Measurements from ENCODE around the gene RETREG2. TPM values are rescaled to one million over a fixed set of nuclear protein-coding genes. Genes with fewer than 3 reads are reported as not detected.

RETREG2 gene
- total and polyA plus RNA-seq, 2 of the 8 experiments (the other 6 are each of a cell fraction or from before 2014, with no cell fraction given) = 51.3 to 67.4 TPM

DNA sequence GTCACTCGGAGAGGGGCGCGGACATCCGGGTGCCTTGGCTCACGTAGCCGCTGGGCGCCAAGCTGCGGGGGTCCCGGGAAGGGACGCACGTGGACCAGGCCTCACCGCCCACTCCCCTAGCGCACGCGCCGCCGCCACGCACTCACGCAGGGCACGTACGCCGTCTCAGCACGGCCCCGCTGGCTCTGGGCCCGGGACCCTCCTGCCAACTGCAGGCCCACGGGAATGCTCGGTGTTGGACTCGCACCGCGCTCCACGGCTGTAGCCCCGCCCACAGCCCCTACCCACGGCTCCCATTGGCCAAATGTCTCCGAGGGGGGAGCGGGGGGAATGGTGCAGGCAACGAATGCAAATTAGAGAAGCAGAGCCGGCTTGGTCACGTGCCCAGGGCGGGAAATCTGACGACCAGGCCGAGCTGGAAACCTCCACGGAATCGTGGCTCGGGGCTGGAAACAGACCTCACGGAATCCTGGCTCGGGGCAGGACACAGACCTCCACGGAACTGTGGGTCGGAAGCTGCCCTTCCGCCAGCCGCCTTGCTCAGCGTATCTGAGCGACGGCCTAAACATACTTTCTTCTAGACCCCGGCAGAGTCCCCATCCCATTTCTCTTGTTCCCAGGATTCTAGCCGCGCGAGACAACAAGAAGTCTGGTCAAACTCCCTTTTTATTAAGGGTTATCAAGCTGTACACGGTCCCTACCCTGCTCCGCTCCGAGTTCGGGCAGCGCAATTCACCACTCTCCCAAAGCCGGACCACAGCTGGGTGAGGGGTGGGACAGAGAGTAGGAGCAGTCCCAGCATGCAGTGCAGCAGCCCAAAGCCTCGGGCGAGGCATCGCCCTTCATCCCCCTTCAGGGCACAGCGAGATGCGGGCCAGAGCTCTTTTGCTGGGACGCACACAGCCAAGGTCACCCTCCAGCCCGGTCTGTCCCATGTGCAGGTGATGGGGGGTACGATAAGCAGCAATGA lies 40.9 kb downstream of the RETREG2 start, which contains the start of gene ABCB6:
Gene ABCB6, minus strand, starts transcription at position 227 of the 970 bp plus-strand sequence. CDS start 285 bp downstream, outside the sequence.
- Histone ChIP-seq H3K23ac (ENCODE audit: insufficient read length) (no peak within 1 kb of the TSS), H3K4me2 (ENCODE audit: insufficient read depth in 1 of 2, low read depth in 2 of 2, low read length in 2 of 2) (peak within 1 kb of the TSS; percentile 88 to 96), H3K79me1 (ENCODE audit: low read depth, low read length) (no peaks in the 10 kb centered on the region), H3K36me3 (ENCODE audit: control insufficient read depth in 2 of 4, insufficient read depth in 4 of 4, low read length in 3 of 4) (peaks cover 16 to 44% (median 35%) of the 10 kb centered on the region in 4 experiments; a peak in 7 of 8 replicates), H3K79me2 (ENCODE audit: control insufficient read depth in 1 of 2, insufficient read depth in 2 of 2, low read length in 2 of 2) (no peaks in the 10 kb centered on the region), H2BK20ac (ENCODE audit: low read length) (no peak within 1 kb of the TSS), H4K20me1 (replicated peaks in 1 of 2; ENCODE audit: control insufficient read depth in 1 of 2, insufficient read depth in 2 of 2, low read length in 2 of 2) (peaks cover 0 to 7% of the 10 kb centered on the region in 2 experiments), H2BK5ac (ENCODE audit: low read depth, low read length) (peak within 1 kb of the TSS; percentile 97), H3K9me3 (ENCODE audit: insufficient read depth in 2 of 2, low read depth in 1 of 2, low read length in 1 of 2) (no peaks in the 10 kb centered on the region), H2AK5ac (ENCODE audit: low read depth, low read length) (peak within 1 kb of the TSS; percentile 76), H3K56ac (replicated peaks; ENCODE audit: insufficient read length, low read depth, low read length) (peak within 1 kb of the TSS; percentile 93), H4K5ac (ENCODE audit: insufficient read length, low read depth, low read length) (peak within 1 kb of the TSS; percentile 96), H3K27ac (ENCODE audit: low read depth, low read length) (peak within 1 kb of the TSS; percentile 76; the same call in 1 of the 2 replicates), H3K4ac (replicated peaks; ENCODE audit: insufficient read length, low read depth, low read length) (peak within 1 kb of the TSS; percentile 99), H3K18ac (ENCODE audit: extremely low read depth, low read length) (peak within 1 kb of the TSS; percentile 98), H4K8ac (ENCODE audit: extremely low read depth, insufficient read depth, low read length) (peak within 1 kb of the TSS; percentile 95), H2BK15ac (ENCODE audit: low read length) (peak within 1 kb of the TSS; percentile 88; the same call in 1 of the 2 replicates), H3K9ac (replicated peaks in 1 of 4; ENCODE audit: extremely low read depth in 1 of 4, low read depth in 3 of 4, low read length in 3 of 4) (peak within 1 kb of the TSS; percentile 74 to 93 (median 88)), H2AFZ (ENCODE audit: low read length) (peak within 1 kb of the TSS; percentile 75; the same call in 1 of the 2 replicates), H3K4me3 (ENCODE audit: extremely low read depth in 1 of 4, insufficient read depth in 2 of 4, low read depth in 3 of 4, low read length in 4 of 4) (peak within 1 kb of the TSS; percentile 66 to 80 (median 75)), H4K91ac (replicated peaks; ENCODE audit: insufficient read length, low read length) (peak within 1 kb of the TSS; percentile 100), H2BK12ac (ENCODE audit: low read depth, low read length) (peak within 1 kb of the TSS; percentile 90), H3K4me1 (replicated peaks in 1 of 4; ENCODE audit: control insufficient read depth in 3 of 4, insufficient read depth in 4 of 4, low read length in 3 of 4) (peaks cover 0 to 12% (median 6%) of the 10 kb centered on the region in 4 experiments; a peak in 3 of 7 replicates), H2BK120ac (replicated peaks; ENCODE audit: low read depth, low read length) (no peak within 1 kb of the TSS), H3K23me2 (ENCODE audit: low read depth, low read length) (peaks cover 14% of the 10 kb centered on the region), H3K14ac (ENCODE audit: insufficient read length) (peak within 1 kb of the TSS; percentile 83), H3K27me3 (replicated peaks in 1 of 4; ENCODE audit: control insufficient read depth in 3 of 4, extremely low read depth in 1 of 4, insufficient read depth in 3 of 4, low read length in 3 of 4) (no peaks in the 10 kb centered on the region; a peak in 1 of 7 replicates)
- ChIA-PET POLR2A (ENCODE audit: partially characterized antibody) (interaction anchor here (0.6 to 14.0 kb wide), 30 partner anchors 8 to 195 kb away, joined by 3 to 190 read pairs (median 4); partner anchors contain the start of genes ANKZF1, ATG9A, CNPPD1 and DNAJB2), CTCF (ENCODE audit: partially characterized antibody) (interaction anchor here (0.6 to 1.8 kb wide), 12 partner anchors 9 to 281 kb away, joined by 3 to 6 read pairs (median 3); partner anchors contain the start of gene CNPPD1)
- FAIRE-seq (peak; percentile 28), DNase-seq (ENCODE audit: low read depth in 1 of 2, low spot score in 2 of 2) (peak in 1 of 2 experiments; percentile 92)
- 9% methylated on average over 71 of the region's 71 CpGs; no CpG with 5 or more reads in 1 of the 2 experiments for WGBS, 2 experiments (ENCODE audit: extremely low coverage in 1 of 2, insufficient coverage in 1 of 2, insufficient read length in 1 of 2, insufficient replicate concordance in 2 of 2, low coverage in 1 of 2, low lambda C conversion rate in 2 of 2, missing lambda C conversion rate in 1 of 2)
- TF ChIP-seq SIRT6 (IDR thresholded peaks at IDR 0.05; ENCODE audit: low read length) (no peak), MAFK (IDR thresholded peaks at IDR 0.05; ENCODE audit: low read depth, low read length) (no peak; the same call in 1 of the 2 replicates), SRF (IDR thresholded peaks at IDR 0.05; ENCODE audit: low read depth, low read length) (no peak), POLR2AphosphoS5 (IDR thresholded peaks at IDR 0.05; ENCODE audit: low read depth, low read length) (peak; percentile 83), SP1 (IDR thresholded peaks at IDR 0.05; ENCODE audit: low read depth, low read length) (no peak; the same call in 1 of the 2 replicates), RNF2 (IDR thresholded peaks at IDR 0.05; ENCODE audit: borderline replicate concordance, low read depth, low read length, missing control alignments, poor library complexity, severe bottlenecking) (no peak), SP4 (IDR thresholded peaks at IDR 0.05; ENCODE audit: low read length) (peak; percentile 79; the same call in 1 of the 2 replicates), RXRA (IDR thresholded peaks at IDR 0.05; ENCODE audit: insufficient read depth, low read depth, low read length) (no peak), BACH1 (IDR thresholded peaks at IDR 0.05; ENCODE audit: low read length) (peak; percentile 47; the same call in 1 of the 2 replicates), CHD2 (IDR thresholded peaks at IDR 0.05; ENCODE audit: low read length) (no peak; the same call in 1 of the 2 replicates), HDAC6 (IDR thresholded peaks at IDR 0.05; ENCODE audit: low read depth, low read length) (no peak)

Measured in H1 (cell line).